Measurements from ENCODE around the gene TPSD1.
"Not testable (repeated sequence)": the region's sequence is repeated elsewhere in the genome, so short reads cannot be mapped to it uniquely, and the experiment has no call there.

The TPSD1 gene

DNA sequence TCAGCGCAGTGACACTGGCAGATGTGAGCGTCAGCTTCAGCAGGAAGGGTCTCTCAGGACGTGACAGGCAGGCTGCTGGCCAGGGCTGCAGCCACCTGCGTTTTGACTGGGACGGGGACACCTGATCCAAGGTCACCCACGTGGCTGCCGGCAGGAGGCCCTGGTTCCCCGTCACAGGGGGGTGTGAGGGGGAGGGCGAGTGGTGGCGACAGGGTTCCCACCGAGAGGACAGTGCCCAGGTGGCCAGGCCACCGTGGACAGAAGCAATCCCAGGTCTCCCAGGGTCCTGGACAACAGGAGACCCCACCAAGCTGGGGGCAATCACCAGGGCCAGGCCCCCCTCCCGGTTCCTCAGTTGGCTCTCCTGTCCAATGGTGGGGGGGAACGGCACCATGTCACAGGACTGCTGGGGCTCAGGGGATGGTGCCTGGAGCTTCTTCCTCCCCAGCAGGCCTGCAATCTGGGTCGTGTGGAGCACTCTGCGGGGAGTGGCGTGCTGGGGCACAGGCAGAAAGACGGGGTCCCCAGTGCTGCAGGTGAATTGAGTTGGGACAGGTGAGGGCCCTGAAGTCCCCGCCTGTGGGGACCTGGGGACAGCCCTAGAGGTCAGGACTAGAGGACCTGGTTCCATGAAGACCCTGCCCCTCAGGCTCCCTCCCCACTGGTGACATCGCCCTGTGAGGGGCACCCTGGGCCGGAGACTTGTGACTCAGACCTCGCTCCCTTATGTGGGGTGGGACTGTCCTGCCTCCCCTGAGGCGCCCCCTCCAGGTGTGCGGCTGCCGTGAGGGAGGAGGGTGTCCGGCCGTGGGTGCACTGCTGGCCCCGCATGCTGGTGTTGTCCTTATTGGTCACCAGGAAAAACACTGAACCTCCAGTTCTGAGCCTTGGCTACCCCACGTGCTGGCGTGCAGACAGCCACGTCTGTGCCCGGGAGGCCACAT, 11.7 kb upstream of the TPSD1 start:
- DNase-seq: peak; percentile 21

DNA sequence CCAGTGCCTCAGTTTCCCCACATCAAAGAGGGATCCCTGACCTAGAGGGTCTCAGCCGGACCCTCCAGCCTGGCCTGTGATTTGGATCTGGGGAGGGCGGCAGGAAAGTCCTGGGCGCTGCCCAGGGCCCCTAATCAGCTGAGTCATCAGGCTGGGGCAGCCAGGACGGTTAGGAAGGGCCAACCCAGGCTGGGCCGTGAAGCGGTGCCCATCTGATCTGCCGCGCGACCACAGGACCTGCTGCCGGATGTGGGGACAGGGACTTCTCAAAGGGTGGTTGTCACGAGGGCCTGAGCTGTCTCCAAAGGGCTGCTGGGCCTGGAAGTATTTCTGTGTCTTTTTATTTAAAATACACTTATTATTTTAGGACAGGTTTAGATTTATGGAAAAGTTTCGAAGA, 11.0 kb upstream of the TPSD1 start:
- DNase-seq: peak; percentile 96

DNA sequence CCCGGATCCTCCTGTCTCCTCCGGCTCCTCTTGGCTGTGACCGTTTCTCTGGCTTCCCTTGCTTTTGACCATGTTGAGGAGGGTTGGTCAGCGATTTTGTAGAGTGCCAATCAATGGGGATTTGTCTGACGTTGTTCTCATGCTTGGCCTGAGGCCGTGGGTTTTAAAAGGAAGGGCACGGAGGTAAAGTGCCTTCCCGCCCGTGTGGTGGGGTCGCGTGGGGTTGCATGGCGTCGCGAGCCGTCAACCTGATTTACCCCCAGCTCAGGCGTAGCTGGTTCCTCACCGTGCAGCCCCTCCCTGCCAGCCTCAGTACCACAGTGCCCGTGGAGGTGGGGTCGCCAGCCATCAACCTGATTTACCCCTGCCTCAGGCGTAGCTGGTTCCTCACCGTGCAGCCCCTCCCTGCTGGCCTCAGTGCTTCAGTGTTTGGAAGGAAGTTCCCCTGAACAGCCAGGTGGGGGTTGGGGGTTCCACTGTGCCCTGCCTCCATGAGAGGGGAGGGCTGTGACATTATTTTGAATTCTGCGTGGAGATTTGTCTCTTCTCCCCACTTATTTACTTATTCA, 10.3 kb upstream of the TPSD1 start:
- peak; percentile 64 for DNase-seq

DNA sequence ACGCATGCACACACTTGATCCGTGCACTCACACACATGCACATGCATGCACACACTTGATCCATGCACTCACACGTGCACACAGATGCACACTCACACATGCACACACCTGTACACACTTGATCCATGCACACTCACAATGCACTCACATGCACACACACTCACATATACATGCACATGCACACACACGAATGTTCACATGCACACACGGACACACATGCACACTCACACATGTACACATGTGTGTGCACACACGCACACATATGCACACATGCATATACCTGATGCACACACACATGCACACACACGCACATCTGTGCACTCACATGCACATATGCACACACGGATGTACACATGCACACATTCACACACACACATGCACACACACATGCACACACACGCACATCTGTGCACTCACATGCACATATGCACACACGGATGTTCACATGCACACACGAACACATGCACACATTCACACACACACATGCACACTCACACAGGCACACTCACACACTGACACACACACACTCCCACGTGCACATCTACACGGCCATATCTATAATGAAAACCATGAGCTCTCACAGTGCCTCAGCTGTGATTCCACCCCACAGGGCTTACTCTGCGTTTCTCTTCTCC, 7.8 kb upstream of the TPSD1 start:
- DNase-seq: not testable (repeated sequence)

DNA sequence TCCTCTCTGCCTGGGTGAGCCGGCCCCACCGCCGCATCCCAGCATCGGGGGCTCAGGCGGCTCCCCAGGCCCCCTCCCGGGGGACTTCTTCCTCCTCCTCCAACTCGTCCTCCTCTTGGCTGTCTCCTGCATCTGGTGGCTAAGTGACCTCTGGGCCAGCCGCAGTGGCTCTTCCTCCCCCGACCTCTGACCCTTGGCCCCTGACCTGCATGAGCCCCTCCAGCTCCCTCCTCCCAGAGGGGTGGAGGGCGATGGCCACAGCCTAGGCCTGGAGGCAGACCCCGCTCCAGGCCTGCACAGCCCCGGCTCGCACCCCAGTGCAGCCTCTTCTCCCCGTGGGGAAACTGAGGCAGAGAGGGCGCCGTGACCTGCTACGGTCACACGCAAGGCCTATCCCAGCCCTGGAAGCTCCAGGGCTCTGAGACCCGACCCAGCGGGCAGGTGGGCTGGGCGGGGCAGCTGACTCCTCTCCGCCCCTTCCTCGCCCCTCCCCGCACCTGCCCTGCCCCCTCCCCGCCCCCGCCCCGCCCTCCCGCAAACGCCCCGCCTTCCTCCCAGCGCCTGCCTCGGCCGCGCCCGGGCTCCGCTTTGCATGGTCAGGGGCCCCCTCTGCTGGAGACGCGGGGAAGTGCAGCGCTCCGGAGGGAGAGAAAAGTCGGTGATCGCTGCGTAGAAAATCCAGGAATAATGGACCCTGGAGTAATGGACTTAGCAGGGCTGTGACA, 6.7 kb upstream of the TPSD1 start:
- not testable (repeated sequence) for DNase-seq

DNA sequence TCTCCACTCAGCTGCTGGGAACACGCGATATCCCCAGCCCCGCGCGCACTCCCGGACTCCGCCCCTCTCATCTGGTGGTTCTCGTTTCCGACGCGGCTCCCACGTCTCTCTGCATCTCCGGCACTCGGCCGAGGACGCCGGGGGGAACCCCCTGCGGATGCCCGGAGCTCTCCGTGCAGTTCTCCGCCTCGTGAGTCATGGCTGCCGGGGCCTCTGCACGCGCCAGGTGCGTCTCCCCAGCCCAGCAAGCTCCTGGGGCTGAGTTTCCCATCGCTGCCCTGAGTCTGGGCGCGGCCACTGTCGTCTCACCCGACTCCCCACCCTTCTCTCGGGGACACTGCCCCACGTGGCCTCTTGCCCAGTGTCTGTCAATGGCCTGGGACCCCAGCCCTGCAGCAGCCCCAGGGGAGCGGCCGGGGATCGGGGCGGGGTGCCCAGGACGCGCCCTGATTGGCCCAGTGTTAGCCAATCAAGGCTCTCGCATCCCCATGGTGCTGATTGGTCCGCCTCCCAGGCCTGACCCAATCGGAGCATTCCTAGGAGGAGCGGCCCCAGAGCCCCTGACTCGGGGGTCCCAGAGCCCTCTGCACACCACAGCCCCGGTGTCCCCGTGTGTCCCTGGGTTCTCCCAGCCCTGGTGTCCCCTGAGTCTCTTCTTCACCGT, 2.0 kb upstream of the TPSD1 start:
- not testable (repeated sequence) for DNase-seq

DNA sequence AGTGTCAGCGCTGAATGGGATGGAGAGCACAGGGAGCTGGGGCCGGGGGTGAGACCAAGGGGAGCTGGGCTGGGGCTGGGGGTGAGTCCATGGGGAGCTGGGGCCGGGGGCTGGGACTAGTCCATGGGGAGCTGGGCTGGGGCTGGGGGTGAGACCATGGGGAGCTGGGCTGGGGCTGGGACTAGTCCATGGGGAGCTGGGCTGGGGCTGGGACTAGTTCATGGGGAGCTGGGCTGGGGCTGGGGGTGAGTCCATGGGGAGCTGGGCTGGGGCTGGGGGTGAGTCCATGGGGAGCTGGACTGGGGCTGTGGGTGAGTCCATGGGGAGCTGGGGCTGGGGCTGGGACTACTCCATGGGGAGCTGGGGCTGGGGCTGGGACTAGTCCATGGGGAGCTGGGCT, 1.0 kb upstream of the TPSD1 start:
- not testable (repeated sequence) for DNase-seq

DNA sequence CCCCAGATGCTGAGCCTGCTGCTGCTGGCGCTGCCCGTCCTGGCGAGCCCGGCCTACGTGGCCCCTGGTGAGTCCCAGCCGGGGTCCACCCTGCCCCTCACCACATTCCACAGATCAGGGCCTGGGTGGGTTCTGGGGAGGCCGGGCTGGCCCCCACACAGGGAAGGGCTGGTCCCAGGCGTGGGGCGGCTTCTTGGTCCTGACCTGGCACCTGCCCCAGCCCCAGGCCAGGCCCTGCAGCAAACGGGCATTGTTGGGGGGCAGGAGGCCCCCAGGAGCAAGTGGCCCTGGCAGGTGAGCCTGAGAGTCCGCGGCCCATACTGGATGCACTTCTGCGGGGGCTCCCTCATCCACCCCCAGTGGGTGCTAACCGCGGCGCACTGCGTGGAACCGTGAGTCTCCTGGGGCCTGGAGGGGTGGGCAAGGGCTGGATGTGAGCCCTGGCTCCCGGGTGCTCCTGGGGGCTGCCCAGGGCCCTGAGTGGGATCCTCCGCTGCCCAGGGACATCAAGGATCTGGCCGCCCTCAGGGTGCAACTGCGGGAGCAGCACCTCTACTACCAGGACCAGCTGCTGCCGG, 516 bp downstream of the TPSD1 start:
- DNase-seq: not testable (repeated sequence)

DNA sequence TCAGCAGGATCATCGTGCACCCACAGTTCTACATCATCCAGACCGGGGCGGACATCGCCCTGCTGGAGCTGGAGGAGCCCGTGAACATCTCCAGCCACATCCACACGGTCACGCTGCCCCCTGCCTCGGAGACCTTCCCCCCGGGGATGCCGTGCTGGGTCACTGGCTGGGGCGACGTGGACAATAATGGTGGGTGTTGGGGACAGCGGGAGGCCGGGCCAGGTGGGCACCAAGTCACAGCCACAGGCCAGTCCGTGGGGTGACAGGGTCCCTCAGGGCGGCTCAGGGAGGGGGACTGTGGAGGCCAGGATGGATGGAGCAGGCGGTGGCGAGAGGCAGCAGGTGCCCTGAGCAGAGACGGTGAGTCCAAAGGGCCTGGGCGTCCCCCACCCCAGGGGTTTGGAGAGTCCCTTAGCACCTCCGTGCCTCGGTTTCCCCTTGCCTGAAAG, 1.0 kb downstream of the TPSD1 start:
- DNase-seq: no peak

DNA sequence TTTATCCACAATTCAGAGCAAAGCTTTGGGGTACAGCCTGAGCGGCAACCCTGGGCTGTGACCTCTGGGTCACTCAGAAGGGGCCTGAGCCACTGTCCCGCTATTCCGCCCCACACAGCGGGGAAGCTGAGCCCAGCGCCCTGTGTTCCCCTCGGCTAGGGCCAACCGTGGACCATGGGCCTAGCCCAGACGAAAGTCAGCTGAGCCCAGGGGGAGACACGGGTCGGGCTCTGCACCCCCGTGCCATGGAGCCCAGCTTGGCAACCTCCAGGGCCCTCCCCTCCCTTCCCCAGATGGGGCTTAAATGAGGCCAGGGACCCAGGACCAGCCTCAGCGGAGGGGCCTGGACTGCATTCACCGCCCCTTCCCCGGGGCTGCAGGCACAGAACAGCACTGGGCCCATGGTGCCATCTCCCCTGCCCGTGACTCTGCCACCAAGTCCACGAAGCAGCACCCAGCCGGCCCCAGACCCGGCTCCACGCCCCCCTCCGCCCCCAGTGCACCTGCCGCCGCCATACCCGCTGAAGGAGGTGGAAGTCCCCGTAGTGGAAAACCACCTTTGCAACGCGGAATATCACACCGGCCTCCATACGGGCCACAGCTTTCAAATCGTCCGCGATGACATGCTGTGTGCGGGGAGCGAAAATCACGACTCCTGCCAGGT, 1.8 kb downstream of the TPSD1 start:
- DNase-seq: no peak

DNA sequence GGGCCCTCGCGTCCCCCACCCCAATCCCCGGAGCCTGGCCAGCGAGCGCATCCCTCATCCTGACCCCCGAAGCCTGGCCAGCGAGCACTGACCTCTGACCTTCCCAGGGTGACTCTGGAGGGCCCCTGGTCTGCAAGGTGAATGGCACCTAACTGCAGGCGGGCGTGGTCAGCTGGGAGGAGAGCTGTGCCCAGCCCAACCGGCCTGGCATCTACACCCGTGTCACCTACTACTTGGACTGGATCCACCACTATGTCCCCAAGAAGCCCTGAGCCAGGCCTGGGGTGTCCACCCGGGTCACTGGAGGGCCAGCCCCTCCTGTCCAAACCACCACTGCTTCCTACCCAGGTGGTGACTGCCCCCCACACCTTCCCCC, 2.3 kb downstream of the TPSD1 start:
- peak; percentile 28 for DNase-seq

DNA sequence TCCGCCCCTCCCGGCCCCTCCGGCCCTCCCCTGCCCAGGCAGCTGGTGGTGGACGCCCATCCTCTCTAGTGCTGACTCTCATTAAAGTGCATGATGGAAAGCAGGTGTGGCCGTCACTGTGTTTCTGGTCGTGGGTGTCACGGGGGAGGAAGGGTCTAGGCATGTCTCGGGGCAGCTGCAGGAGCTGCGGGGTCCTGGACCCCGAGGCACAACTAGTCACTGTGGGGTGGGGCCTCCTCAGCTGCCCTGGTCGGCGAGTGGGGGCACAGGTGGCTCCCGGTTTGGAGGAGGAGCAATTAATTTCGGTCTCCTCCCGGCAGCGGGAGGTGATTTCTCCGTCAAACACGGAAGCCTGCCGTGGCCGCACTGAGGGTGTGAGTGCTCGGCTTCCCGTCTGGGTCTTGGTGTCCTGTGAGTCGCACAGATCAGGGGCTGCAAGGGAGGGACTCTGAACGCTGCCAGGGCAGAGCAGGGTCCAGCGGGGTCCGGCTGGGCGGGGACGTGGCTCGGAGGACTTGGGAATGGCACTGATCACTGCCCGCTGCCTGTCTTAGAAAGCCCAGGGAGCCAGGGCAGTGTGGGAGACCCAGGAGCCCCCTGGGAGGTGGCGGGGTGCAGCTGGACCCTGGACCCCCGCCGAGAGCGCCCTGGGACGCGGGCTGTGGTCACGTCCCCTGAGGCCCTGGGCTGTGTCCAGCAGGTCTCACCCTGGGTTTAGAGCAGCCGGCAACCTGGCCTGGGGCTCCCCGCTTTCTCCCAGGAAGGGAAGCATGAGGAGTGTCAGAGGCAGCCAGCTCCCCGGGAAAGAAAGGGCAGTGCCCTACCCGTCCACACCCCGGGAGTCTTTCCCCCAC, 3.3 kb downstream of the TPSD1 start:
- peak; percentile 44 for DNase-seq

DNA sequence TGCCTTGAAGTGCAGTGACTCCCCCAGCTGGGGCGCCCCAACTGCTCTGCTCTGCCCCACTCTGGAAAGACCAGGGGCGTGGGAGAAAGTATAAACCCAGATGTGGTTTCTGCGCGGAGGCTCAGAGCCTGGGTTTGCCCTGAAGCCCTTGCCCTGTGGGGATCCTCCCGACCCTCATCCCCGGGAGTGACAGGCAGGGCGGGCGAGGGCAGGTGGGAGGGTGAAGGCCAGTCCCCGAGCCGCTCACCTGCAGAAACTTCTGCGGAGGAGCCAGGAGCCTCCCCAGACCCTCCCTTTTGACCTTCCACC, 3.8 kb downstream of the TPSD1 start:
- no peak for DNase-seq

DNA sequence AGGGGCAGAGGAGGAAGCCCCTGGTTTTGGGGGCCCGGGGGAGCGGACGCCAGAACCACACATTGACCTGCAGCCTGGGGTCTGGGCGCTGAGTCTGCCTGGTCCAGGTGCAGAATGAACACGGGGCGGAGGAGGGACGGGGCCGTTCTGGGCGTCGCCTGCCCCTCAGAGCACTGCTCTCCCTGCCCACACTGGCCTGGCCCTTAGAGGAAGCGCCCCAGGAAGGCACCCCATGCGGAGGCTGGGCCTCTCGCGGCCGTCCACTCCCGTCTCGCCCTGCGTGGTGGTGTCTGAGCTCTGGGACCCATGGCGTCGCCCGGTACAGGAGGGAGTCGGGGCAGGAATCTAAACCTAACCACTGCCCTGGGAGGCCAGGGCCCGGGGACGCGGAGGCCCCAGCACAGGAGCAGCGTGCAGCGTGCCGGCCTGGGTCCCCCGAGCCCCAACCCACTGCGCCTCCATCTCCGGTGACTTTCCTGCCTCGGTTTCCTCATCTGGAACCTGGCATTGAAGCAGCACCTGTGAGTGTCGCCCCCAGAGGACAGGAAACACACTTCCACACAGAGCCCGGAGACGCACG, 4.3 kb downstream of the TPSD1 start:
- DNase-seq: no peak

DNA sequence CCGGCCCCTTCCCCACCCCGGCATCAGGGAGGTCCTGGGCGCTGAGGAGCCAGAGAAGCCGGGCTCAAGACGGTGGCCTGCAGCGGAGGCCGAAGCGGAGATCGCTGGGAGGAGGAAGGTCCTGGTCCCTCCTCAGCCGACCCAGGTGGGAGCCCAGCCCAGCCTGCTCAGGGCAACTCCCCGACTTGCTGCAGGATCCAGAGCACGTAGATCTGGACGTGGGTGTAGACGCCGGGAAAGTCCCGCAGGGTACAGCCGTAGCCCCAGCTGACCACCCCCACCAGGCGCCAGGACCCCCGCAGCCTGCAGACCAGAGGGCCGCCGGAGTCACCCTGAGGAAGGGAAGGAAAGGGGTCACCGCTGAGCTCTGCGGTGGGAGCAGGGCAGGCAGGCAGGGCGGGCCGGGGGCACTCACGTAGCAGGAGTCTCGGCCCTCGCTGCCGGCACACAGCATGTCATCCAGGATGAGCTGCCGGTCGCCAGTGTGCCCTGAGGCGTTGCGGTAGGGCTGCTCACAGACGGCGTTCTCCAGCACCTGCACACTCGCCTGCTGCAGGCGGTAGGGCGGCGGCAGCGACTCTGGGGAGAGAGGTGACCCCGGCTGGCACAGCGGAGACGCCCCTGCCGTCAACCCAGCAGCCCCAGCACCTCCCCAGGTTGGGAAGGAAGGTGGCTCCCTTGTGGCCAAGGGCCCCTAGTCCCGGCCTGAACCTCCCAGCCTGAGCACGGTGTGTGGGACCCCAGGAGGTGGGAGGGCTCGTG, 5.4 kb downstream of the TPSD1 start:
- DNase-seq: peak; percentile 28

DNA sequence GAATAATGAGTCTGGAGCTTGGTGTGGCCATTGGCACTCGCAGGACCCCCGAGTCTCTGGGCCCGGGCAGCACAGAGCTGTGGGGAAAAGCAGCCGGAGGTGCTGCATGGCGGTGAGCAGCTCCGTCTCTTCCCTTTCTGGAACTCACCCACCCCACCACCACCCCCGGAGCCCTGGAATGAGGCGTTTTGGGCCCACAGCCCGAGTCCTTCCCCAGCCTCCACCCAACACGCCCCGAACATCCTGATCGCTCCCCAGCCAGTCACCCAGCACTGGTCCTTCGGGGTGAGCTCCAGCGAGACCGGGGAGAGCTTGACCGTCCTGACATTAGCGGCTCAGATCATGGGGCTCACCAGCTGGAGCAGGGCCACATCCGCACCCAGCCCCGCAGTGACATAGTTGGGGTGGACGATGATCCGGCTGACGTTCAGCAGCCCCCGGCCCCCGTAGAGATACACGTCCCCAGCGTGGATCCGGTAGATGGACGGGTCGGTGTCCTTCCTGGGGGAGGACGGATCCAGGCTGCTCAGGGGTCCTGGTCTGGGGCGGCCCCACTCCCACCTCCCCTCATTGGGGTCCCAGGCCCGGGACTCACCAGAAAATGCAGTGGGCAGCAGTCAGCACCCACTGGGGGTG, 6.5 kb downstream of the TPSD1 start:
- DNase-seq: no peak

DNA sequence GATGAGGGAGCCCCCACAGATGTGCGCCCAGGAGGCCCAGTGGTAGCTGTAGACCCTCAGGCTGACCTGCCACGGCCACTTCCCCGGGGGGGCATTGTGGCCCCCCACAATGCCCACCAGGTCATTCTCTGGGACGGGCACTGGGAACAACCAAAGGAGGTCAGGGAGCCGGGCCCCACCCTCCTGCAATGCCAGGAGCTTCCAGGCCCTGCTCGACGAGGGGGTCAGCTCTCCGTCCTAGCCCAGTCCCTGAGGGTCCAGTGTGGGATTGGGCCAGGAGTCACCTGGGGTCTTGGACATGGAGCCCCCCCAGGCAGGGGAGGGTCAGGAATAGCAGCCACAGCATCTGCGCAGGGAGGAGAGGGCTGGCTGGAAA, 7.0 kb downstream of the TPSD1 start:
- DNase-seq: no peak

DNA sequence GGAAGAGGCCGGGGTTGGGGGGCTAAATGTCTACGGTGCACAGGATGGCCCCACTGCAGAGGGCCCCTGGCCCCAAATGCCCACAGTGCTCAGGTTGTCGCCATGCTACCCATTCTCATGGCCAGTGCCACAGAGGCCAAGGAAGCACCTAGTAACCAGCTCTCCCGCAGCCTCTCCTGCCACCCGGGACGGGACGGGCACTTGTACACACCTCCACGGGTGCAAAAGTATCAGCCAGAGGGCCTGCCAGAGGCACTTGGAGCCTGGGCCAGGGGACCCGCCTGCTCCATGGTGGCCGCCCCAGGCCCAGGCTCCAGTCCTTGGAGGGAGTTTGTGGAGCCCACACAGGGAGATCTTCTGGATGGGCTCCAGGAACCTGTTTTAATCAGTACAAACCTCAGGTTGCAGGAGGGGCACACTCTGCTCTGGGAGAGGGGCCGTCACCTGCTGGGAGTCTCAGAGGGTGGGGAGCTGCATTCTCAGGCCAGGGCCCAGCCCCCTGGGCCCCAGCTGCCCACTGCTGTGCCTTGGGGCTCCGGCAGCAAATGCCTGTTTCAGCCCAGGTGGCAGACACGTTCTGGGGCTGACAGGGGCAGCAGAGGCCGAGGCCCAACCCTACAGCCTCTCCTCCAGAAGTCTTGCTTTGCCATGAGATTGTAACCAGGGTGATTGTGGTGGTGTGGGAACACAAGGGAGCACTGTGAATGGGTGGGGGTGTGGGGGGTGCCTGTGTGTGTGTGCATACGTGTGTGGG, 7.9 kb downstream of the TPSD1 start:
- no peak for DNase-seq

Data from hematopoietic multipotent progenitor cell treated with erythropoietin and hydrocortisone succinate and interleukin-3 and kit ligand, for 6 days (in vitro differentiated cells).